D721Med (cell line): ENCODE results near the gene KIAA1614.

Source experiments
- DNase-seq: peaks from one replicate; pipeline ENCODE4 v3.0.0; 2011; ENCODE audit warnings: low spot score; ENCODE audit not compliant: insufficient read length
- FAIRE-seq: peaks from 2 replicates; lab custom pipeline; 2011; peaks lifted over from hg19 to GRCh38; lab: Jason Lieb, UNC
- TF ChIP-seq, protein P1 (sequence below): IDR thresholded peaks from 2 replicates; pipeline ENCODE4 v1.5.1; 2012; ENCODE audit warnings: mild to moderate bottlenecking, control low read depth; ENCODE audit not compliant: insufficient read depth; ENCODE audit errors: missing control alignments

KIAA1614 gene

DNA sequence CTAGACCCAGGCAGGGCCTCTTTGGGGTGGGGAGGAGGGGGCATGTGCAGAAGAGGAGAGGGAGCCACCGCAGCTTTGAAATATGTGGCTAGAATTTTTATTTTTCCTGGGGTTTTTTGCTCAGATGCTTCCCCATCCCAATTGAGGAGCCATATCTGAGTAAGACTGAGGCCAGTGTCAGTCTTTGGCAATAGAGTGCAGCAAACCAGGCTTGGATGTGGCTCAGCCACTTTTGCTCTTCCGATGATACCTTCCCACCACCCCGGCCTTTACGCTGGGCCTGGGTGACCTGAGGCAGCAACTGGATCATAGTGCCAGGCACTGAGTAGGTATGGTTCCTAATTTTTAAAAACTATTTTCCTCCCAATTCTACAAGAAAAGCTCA is 36.9 kb downstream of the KIAA1614 start:
- DNase-seq: no peak
- FAIRE-seq: no peak
- TF ChIP-seq, protein P1, sequence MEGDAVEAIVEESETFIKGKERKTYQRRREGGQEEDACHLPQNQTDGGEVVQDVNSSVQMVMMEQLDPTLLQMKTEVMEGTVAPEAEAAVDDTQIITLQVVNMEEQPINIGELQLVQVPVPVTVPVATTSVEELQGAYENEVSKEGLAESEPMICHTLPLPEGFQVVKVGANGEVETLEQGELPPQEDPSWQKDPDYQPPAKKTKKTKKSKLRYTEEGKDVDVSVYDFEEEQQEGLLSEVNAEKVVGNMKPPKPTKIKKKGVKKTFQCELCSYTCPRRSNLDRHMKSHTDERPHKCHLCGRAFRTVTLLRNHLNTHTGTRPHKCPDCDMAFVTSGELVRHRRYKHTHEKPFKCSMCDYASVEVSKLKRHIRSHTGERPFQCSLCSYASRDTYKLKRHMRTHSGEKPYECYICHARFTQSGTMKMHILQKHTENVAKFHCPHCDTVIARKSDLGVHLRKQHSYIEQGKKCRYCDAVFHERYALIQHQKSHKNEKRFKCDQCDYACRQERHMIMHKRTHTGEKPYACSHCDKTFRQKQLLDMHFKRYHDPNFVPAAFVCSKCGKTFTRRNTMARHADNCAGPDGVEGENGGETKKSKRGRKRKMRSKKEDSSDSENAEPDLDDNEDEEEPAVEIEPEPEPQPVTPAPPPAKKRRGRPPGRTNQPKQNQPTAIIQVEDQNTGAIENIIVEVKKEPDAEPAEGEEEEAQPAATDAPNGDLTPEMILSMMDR: no peak

- TF ChIP-seq, protein P1: no peak
- DNase-seq (no peak), FAIRE-seq (no peak)
Measured at GRCh38 chr1:180950321-180950720, 37.6 kb downstream of the KIAA1614 start.

- no peak for FAIRE-seq
Measured at GRCh38 chr1:180951186-180951745, 38.6 kb downstream of the KIAA1614 start.

DNA sequence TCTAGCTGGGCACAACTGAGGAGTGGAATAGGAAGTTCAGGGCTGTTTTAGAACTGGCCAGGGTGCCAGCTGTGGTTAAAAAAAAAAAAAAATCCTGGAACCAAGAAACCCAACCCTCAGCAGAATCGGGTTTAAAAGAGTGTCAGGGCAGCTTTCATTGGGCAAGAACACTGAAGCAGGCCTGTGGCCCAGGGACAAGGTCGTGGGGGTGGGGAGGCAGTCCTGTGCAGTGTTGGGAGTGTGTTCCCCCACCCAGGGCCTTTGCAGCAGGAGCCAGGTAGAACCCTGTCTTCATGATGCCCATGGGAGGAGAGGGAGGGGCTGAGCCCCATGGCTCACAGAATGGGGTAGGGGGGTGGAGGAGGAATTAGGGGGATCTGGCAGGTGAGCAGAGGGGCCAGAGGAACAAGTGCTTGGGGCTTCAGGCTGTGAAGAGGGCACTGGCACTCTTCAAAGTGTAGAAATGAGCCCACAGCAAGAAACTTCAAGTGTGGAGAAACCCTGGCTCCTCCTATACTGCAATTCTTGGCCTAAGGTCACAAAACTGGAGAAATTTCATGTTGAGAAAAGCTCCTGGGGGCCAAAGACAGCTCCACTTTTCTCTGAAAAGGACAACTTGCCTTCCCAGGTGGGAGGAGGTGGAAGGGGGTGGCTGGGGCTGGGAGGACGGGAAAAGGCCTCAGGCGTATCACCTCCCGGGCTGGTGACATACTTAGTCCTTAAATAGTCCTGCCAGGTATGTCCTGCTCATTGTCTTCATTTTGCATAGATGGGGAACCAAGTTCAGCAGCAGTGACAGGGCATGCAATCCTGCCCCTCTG is 39.3 kb downstream of the KIAA1614 start:
- TF ChIP-seq, protein P1: no peak
- FAIRE-seq (no peak), DNase-seq (no peak)

More at GRCh38 chr1:180951186-180951745, 38.6 kb downstream of the KIAA1614 start:
- TF ChIP-seq, protein P1: no peak
- no peak for DNase-seq

- DNase-seq: no peak
- no peak for FAIRE-seq
- TF ChIP-seq, protein P1: no peak
Measured at GRCh38 chr1:180952657-180953013, 39.9 kb downstream of the KIAA1614 start.

DNA sequence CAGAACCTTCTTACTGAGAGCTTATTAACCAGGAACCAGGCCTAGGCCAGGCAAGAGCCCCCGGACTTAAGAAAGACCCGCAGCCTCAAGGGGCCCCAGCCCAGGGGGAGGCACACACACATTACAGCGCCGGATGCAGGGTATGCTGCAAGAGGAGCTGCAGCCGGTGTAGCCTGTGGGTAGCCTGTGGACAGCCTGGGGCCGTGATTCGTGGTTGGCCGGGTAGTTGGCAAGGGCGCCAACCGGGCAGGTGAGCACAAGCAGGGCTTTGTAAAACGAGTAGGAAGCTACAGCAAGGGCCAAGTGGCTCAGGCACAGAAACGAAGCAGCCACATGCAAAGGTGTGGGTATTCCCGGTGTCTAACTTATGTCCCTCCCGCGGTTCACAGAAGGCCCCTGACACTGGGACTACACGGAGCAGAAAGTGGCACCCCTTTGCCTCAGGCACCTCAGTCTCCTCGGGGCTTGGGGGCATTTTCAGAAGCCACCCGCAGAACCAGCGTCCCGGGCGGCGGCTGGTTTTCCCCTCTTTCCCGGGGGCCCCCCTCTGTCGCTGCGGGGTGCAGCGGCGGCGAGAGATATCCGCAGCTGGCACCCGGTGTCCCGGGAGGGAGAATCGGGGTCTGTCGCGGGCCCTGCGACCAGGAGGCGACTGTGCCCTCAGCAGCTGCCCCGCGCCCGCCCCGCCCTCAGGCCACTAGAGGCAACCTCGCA is 40.8 kb downstream of the KIAA1614 start:
- DNase-seq (no peak), FAIRE-seq (no peak)
- TF ChIP-seq, protein P1: no peak
